GM12873 (cell line): ENCODE measurements around the gene MSTN.

ENCODE experiments used
- TF ChIP-seq, protein P1 (sequence below): IDR thresholded peaks from 2 replicates; pipeline ENCODE4 v1.5.1; 2012; ENCODE audit warnings: low read depth, mild to moderate bottlenecking, moderate library complexity, low read length, control low read depth; ENCODE audit not compliant: insufficient read depth; ENCODE audit errors: missing control alignments

MSTN gene

GRCh38 chr2:190099890-190100697, 37.6 kb upstream of the MSTN start:
- TF ChIP-seq, protein P1, sequence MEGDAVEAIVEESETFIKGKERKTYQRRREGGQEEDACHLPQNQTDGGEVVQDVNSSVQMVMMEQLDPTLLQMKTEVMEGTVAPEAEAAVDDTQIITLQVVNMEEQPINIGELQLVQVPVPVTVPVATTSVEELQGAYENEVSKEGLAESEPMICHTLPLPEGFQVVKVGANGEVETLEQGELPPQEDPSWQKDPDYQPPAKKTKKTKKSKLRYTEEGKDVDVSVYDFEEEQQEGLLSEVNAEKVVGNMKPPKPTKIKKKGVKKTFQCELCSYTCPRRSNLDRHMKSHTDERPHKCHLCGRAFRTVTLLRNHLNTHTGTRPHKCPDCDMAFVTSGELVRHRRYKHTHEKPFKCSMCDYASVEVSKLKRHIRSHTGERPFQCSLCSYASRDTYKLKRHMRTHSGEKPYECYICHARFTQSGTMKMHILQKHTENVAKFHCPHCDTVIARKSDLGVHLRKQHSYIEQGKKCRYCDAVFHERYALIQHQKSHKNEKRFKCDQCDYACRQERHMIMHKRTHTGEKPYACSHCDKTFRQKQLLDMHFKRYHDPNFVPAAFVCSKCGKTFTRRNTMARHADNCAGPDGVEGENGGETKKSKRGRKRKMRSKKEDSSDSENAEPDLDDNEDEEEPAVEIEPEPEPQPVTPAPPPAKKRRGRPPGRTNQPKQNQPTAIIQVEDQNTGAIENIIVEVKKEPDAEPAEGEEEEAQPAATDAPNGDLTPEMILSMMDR = no peak

DNA sequence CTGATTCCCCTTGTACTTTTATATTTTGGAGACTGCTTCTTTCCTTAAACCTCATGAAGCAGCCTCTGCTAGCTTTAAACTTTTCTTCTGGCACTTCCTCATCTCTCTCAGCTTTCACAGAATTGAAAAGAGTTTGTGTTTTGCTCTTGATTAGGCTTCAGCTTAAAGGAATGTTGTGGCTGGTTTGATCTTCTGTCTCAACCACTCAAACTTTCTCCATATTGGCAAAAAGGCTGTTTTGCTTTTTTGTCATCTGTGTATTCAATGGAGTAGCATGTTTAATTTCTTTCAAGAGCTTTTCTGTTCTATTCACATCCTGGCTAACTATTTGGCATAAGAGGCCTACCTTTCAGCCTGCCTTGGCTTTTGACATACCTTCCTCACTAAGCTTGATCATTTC, 36.3 kb upstream of the MSTN start:
- TF ChIP-seq, protein P1 = no peak

GRCh38 chr2:190097115-190097514, 34.6 kb upstream of the MSTN start:
- TF ChIP-seq, protein P1 = no peak

GRCh38 chr2:190094316-190094871, 31.9 kb upstream of the MSTN start:
- TF ChIP-seq, protein P1 = no peak

GRCh38 chr2:190093793-190094192, 31.3 kb upstream of the MSTN start:
- TF ChIP-seq, protein P1 = no peak

- TF ChIP-seq, protein P1 = no peak
Observed at GRCh38 chr2:190090148-190090547, 27.6 kb upstream of the MSTN start.

DNA sequence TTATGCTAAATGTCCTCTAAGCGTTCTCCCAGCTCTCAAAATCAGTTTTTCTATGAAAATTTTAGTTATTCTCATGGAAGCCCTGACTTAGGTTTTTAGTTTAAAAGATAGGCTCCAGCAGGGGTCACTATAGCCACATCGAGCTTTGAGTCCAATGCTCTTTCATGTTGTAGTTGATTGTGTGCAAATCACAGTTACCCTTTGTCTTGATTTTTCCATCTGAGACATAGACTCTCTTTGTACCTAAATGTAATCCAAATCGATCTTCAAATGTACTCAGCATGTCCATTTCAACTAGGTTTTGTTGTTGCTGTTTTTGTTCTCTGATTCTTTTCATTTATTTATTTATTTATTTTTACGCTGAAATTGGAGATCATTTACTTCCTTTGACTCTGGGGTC, 26.4 kb upstream of the MSTN start:
- TF ChIP-seq, protein P1 = peak; percentile 75
